ENCODE results near the gene MMP13. TPM values are rescaled to one million over a fixed set of nuclear protein-coding genes. Genes with fewer than 3 reads are reported as not detected.

Gene MMP13
- total RNA-seq, 1 donor from 2014 or later: not detected

DNA sequence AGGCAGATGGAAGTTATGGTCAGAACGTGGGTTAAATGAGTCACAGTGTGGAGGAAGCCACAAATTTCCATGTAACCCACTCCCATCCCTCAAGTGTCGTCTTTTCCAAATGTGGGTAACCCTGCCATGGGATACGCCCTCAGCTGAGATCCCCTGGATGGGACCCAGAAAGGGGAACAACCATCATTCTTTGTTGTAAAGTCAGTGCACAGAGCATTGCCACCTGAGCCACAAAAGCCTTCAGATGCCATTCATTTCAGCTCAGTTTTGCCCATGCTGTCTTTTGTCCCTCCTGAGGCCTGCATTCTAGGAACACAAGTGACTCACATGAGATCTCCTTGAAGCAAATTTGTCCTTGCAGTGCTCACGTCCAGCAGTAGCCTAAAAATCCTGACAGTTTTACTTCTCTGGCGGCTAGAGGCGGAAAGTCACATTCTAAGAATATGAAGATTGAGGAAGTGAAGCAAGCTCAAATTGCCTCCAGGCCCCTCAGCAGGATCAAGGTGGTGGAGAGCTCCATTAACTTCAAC, 30.6 kb downstream of the MMP13 start:
- no peaks in the 10 kb centered on the region for H3K27me3 Mint-ChIP-seq (ENCODE audit: low read depth)
- peaks cover 3% of the 10 kb centered on the region for H3K4me1 Mint-ChIP-seq
- no peak for DNase-seq (ENCODE audit: low spot score in 2 of 2, unreplicated experiment in 2 of 2)
- no peaks in the 10 kb centered on the region for H3K36me3 Mint-ChIP-seq
- TF ChIP-seq, protein P1, sequence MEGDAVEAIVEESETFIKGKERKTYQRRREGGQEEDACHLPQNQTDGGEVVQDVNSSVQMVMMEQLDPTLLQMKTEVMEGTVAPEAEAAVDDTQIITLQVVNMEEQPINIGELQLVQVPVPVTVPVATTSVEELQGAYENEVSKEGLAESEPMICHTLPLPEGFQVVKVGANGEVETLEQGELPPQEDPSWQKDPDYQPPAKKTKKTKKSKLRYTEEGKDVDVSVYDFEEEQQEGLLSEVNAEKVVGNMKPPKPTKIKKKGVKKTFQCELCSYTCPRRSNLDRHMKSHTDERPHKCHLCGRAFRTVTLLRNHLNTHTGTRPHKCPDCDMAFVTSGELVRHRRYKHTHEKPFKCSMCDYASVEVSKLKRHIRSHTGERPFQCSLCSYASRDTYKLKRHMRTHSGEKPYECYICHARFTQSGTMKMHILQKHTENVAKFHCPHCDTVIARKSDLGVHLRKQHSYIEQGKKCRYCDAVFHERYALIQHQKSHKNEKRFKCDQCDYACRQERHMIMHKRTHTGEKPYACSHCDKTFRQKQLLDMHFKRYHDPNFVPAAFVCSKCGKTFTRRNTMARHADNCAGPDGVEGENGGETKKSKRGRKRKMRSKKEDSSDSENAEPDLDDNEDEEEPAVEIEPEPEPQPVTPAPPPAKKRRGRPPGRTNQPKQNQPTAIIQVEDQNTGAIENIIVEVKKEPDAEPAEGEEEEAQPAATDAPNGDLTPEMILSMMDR (IDR thresholded peaks at IDR 0.05; ENCODE audit: unreplicated experiment): no peak
- H3K9me3 Mint-ChIP-seq: no peaks in the 10 kb centered on the region
- no peak overlapping the region for H3K4me3 Mint-ChIP-seq
- no peak overlapping the region for H3K27ac Mint-ChIP-seq

DNA sequence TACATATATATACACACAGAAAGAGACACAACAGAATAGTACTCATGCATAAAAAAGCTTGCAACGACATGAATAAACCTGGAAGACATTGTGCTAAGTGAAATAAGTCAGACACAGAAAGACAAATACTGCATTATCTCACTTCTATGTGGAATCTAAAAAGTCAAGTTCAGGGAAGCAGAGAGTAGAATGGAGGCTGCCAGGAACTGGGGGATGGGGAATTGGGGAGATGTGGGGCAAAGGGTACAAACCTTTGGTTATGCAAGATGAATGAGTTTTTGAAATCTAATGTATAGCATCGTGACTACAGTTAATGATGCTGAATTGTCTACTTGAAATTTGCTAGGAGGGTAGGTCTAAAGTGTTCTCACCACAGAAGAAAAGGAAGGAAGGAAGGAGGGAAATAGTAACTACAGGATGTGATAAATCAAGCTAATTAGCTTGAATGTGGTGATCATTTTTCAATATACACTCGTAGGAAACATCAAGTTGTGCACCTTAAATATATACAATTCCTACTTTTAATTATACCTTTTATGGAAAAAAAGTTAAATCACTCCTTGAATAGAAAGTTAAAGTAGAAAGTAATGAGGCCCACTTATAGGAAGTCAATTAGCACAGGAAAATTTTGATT, 33.8 kb downstream of the MMP13 start:
- Mint-ChIP-seq H3K27ac (no peak overlapping the region), H3K36me3 (no peaks in the 10 kb centered on the region), H3K4me1 (peaks cover 3% of the 10 kb centered on the region), H3K4me3 (no peak overlapping the region), H3K9me3 (no peaks in the 10 kb centered on the region), H3K27me3 (ENCODE audit: low read depth) (no peaks in the 10 kb centered on the region)
- no peak for DNase-seq (ENCODE audit: low spot score in 2 of 2, unreplicated experiment in 2 of 2)
- TF ChIP-seq, protein P1 (IDR thresholded peaks at IDR 0.05; ENCODE audit: unreplicated experiment): no peak

DNA sequence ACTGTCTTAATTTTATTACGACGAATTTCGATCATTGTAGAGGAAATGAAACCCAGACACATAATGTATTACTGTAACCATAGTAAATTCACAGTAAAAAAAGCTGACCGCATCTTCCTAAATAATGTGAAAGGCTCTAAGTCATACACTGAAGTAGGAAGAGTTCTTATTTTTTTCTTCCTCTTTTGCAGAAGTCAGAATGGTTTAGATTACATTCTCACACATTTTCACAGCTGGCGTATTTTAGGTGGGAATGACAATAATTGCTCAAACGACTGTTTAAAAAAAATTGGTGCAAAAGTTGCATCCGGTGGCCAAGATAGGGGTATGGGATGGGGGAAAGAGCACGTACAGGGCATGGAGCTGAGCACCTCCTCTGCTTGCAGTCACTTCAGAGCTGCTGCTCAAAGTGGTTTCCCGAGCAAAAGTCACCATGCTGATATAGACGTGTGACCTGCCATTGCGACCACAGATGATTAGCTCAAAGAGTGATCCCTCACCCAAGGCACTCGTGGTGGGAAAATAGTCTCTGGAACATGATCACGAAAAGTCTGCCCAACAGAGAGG, 35.3 kb downstream of the MMP13 start:
- no peak for DNase-seq (ENCODE audit: low spot score in 2 of 2, unreplicated experiment in 2 of 2)
- H3K36me3 Mint-ChIP-seq: no peaks in the 10 kb centered on the region
- TF ChIP-seq, protein P1 (IDR thresholded peaks at IDR 0.05; ENCODE audit: unreplicated experiment): no peak
- peaks cover 3% of the 10 kb centered on the region for H3K4me1 Mint-ChIP-seq
- H3K27ac Mint-ChIP-seq: no peak overlapping the region
- no peaks in the 10 kb centered on the region for H3K27me3 Mint-ChIP-seq (ENCODE audit: low read depth)
- H3K4me3 Mint-ChIP-seq: no peak overlapping the region
- H3K9me3 Mint-ChIP-seq: no peaks in the 10 kb centered on the region

DNA sequence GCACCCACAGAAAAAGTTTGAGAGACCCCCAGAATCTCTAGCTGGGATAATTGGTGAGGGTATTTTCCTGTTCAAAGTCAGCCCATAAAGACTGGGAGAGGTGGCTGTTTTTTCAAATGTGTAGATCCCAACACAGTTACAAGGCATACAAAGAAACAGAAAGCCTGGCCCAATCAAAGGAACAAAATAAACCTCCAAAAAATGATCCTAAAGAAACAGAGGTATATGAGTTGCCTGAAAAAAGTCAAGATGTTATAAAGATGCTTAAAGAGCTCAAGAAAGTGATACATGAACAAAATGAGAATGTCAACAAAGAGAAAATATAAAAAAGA, 40.5 kb downstream of the MMP13 start:
- H3K4me1 Mint-ChIP-seq: peaks cover 11% of the 10 kb centered on the region
- DNase-seq (ENCODE audit: low spot score in 2 of 2, unreplicated experiment in 2 of 2): no peak
- H3K4me3 Mint-ChIP-seq: no peak overlapping the region
- no peaks in the 10 kb centered on the region for H3K9me3 Mint-ChIP-seq
- H3K27me3 Mint-ChIP-seq (ENCODE audit: low read depth): no peaks in the 10 kb centered on the region
- no peak overlapping the region for H3K27ac Mint-ChIP-seq
- TF ChIP-seq, protein P1 (IDR thresholded peaks at IDR 0.05; ENCODE audit: unreplicated experiment): no peak
- no peaks in the 10 kb centered on the region for H3K36me3 Mint-ChIP-seq

DNA sequence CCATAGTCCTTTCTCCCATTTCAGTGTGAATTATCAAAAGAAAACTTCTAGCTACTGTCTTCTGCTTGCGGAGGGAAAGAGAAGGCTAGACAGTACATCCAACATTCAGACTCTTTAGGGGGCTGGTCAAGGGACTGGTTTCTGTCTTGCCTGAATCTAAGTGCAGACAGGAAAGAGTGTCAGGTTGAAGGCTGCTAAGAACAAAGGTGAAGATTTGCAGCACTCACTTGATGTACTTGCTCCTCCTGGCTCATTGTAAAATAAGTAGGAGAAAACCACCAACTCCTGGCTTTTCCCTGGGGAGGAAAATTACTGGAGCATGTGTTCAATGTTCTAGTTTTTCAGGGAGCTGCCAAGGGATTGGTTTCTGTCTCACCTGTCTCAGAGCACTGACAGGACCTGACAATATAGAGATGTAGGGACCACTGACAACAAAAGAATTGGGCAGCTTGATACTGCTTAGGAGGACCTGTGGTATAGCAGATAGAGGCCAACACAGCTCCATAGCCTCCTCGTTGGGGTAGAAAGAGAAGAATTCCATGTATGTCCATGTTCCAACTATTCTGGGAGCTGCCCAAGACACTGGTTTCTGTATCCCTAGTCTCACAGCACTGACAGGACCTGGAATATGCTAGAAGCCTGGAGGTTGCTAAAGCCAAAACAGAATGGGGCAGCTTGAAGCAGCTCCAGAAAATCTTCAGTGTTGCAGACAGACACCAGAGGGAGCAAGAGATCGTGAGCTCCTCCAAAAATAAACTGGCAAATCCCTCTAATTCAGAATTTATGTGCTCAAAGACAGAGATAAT, 41.1 kb downstream of the MMP13 start:
- Mint-ChIP-seq H3K4me1 (peaks cover 11% of the 10 kb centered on the region), H3K36me3 (no peaks in the 10 kb centered on the region), H3K27me3 (ENCODE audit: low read depth) (no peaks in the 10 kb centered on the region), H3K27ac (no peak overlapping the region), H3K4me3 (no peak overlapping the region), H3K9me3 (peaks cover 2% of the 10 kb centered on the region)
- no peak for DNase-seq (ENCODE audit: low spot score in 2 of 2, unreplicated experiment in 2 of 2)
- TF ChIP-seq, protein P1 (IDR thresholded peaks at IDR 0.05; ENCODE audit: unreplicated experiment): peak; percentile 52
